HL-60 (cell line): ENCODE measurements around the gene RPN2.

ENCODE experiments used
- DNase-seq, 2 experiments: peaks; one replicate each; pipeline ENCODE4 v3.0.0-alpha.2; 2010 to 2020; ENCODE audit warnings: low read depth in 1 of 2, low spot score in 1 of 2
- H3K27ac ChIP-seq: fragments of 250-450 bp; sonication (Bioruptor Pico); replicated peaks from 2 replicates; pipeline ENCODE4 v1.5.1; 2020; ENCODE audit warnings: mild to moderate bottlenecking, moderate library complexity
- H3K27me3 ChIP-seq: fragments of 250-450 bp; sonication (Bioruptor Pico); 2 replicates; pipeline ENCODE4 v1.5.1; 2021; ENCODE audit warnings: mild to moderate bottlenecking, moderate library complexity; ENCODE audit not compliant: insufficient read depth, poor library complexity, severe bottlenecking
- H3K4me3 ChIP-seq: replicated peaks from 2 replicates; pipeline ENCODE4 v1.5.1; 2011; ENCODE audit warnings: mild to moderate bottlenecking, control low read depth, low read length; ENCODE audit not compliant: insufficient read depth
- CTCF ChIP-seq: IDR thresholded peaks from one replicate; pipeline ENCODE4 v1.5.1; 2011; ENCODE audit warnings: low read length, control low read depth, inconsistent platforms; ENCODE audit not compliant: insufficient read depth
- GABPA ChIP-seq: IDR thresholded peaks from 2 replicates; pipeline ENCODE4 v1.6.1; 2012; ENCODE audit warnings: low read depth
- POLR2AphosphoS5 ChIP-seq: IDR thresholded peaks from 2 replicates; pipeline ENCODE4 v1.6.1; 2012; ENCODE audit warnings: low read depth
- REST ChIP-seq: IDR thresholded peaks from 2 replicates; pipeline ENCODE4 v1.6.1; 2012; ENCODE audit warnings: low read depth; ENCODE audit not compliant: insufficient replicate concordance
- SPI1 ChIP-seq: IDR thresholded peaks from 2 replicates; pipeline ENCODE4 v1.6.1; 2012; ENCODE audit warnings: low read depth, mild to moderate bottlenecking, borderline replicate concordance

RPN2 gene

GRCh38 chr20:37218441-37218840, 39.3 kb downstream of the RPN2 start:
- no peak for TF ChIP-seq CTCF
- TF ChIP-seq GABPA = no peak
- TF ChIP-seq SPI1 = no peak
- TF ChIP-seq REST = no peak
- no peak for TF ChIP-seq POLR2AphosphoS5
- DNase-seq = no peak
- Histone ChIP-seq H3K27ac (no peak overlapping the region), H3K4me3 (no peak overlapping the region), H3K27me3 (no peaks in the 10 kb centered on the region)

GRCh38 chr20:37218976-37219375, 39.8 kb downstream of the RPN2 start:
- Histone ChIP-seq H3K4me3 (no peak overlapping the region), H3K27ac (no peak overlapping the region), H3K27me3 (no peaks in the 10 kb centered on the region)
- DNase-seq = no peak
- no peak for TF ChIP-seq CTCF
- no peak for TF ChIP-seq SPI1
- TF ChIP-seq GABPA = no peak
- no peak for TF ChIP-seq REST
- no peak for TF ChIP-seq POLR2AphosphoS5

- Histone ChIP-seq H3K4me3 (no peak overlapping the region), H3K27me3 (no peaks in the 10 kb centered on the region), H3K27ac (peak overlapping the region; percentile 20; the same call in 1 of the 2 replicates)
- TF ChIP-seq CTCF = no peak
- no peak for TF ChIP-seq GABPA
- TF ChIP-seq POLR2AphosphoS5 = no peak
- no peak for TF ChIP-seq SPI1
- TF ChIP-seq REST = no peak
- peak in 1 of 2 experiments; percentile 5 for DNase-seq
Observed at GRCh38 chr20:37219751-37220668, 40.9 kb downstream of the RPN2 start.
